DOHH2 (cell line): ENCODE results near the gene ETF1.

Experiments used
- H3F3A ChIP-seq: fragments of 200-600 bp; sonication (generic), shearing (Covaris generic); 2 replicates; pipeline ENCODE4 v1.6.0; 2016; ENCODE audit warnings: antibody characterized with exemption, mild to moderate bottlenecking; ENCODE audit not compliant: control insufficient read depth, insufficient read depth
- H3K27ac ChIP-seq: fragments of 200-600 bp; sonication (generic); 2 replicates; pipeline ENCODE4 v1.5.1; 2014; ENCODE audit warnings: low read depth, mild to moderate bottlenecking, low read length, moderate library complexity
- H3K27me3 ChIP-seq: fragments of 200-600 bp; sonication (generic); 2 replicates; pipeline ENCODE4 v1.6.1; 2014; ENCODE audit warnings: mild to moderate bottlenecking, low read length, mixed read lengths; ENCODE audit not compliant: control insufficient read depth
- H3K36me3 ChIP-seq: fragments of 200-600 bp; sonication (generic); 2 replicates; pipeline ENCODE4 v1.6.1; 2014; ENCODE audit warnings: mild to moderate bottlenecking, low read length, moderate library complexity, mixed read lengths; ENCODE audit not compliant: control insufficient read depth
- H3K4me1 ChIP-seq: fragments of 200-600 bp; sonication (generic); 2 replicates; pipeline ENCODE4 v1.6.1; 2014; ENCODE audit warnings: mild to moderate bottlenecking, low read length, mixed read lengths; ENCODE audit not compliant: control insufficient read depth
- H3K4me2 ChIP-seq: fragments of 200-600 bp; sonication (generic); 2 replicates; pipeline ENCODE4 v1.6.0; 2014; ENCODE audit warnings: mild to moderate bottlenecking, low read length, moderate library complexity
- H3K4me3 ChIP-seq: fragments of 200-600 bp; sonication (generic); 2 replicates; pipeline ENCODE4 v1.5.1; 2014; ENCODE audit warnings: mild to moderate bottlenecking, low read length, mixed read lengths
- H3K79me2 ChIP-seq: fragments of 200-600 bp; sonication (generic); 2 replicates; pipeline ENCODE4 v1.6.1; 2014; ENCODE audit warnings: mild to moderate bottlenecking, low read length, mixed read lengths; ENCODE audit not compliant: control insufficient read depth
- H3K9me2 ChIP-seq: fragments of 200-600 bp; sonication (generic); replicated peaks from 2 replicates; pipeline ENCODE4 v1.6.1; 2014; ENCODE audit warnings: mild to moderate bottlenecking, low read length, mixed read lengths; ENCODE audit not compliant: control insufficient read depth
- H3K9me3 ChIP-seq: fragments of 200-600 bp; sonication (generic); 2 replicates; pipeline ENCODE4 v1.6.1; 2014; ENCODE audit warnings: antibody characterized with exemption, low read length, mixed read lengths; ENCODE audit not compliant: control insufficient read depth, insufficient read depth
- H4K20me1 ChIP-seq: fragments of 200-600 bp; sonication (generic); 2 replicates; pipeline ENCODE4 v1.6.0; 2014; ENCODE audit warnings: low read depth, mild to moderate bottlenecking, antibody characterized with exemption, low read length, moderate library complexity; ENCODE audit not compliant: control insufficient read depth, insufficient read depth
- EZH2phosphoT487 ChIP-seq: fragments of 200-600 bp; sonication (generic); IDR thresholded peaks from 2 replicates; pipeline ENCODE4 v1.6.1; 2017; ENCODE audit warnings: borderline replicate concordance, mild to moderate bottlenecking, antibody characterized with exemption, low read length, moderate library complexity, mixed read lengths
- TF ChIP-seq, protein P1 (sequence below): fragments of 200-600 bp; sonication (generic); IDR thresholded peaks from one replicate; pipeline ENCODE4 v1.5.1; 2014; ENCODE audit warnings: antibody characterized with exemption, mild to moderate bottlenecking, low read depth, low read length; ENCODE audit not compliant: poor library complexity, severe bottlenecking

ETF1 gene

DNA sequence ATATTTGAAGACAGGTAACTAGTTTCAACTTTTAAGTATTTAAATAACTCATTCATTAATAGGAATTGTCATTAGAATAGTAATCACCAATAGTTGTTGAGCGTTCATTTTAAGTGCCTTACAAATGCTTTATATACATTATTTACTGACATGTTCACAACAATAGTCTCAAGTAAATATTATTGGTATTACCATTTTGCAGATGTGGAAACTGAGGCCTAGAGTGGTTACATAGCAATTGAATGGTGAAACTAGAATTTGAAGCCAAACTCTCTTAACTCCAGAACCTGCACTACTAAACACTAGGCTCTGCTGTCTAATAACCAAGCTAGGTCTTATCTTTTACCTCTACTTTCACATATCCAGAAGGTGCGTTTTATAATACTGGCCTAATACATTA lies 37.0 kb upstream of the ETF1 start:
- Histone ChIP-seq H3K4me2 (no peak overlapping the region), H3F3A (peaks cover 2% of the 10 kb centered on the region; the same call in 1 of the 2 replicates), H3K9me2 (no peaks in the 10 kb centered on the region), H3K27ac (no peak overlapping the region), H3K4me1 (peaks cover 26% of the 10 kb centered on the region), H3K27me3 (peaks cover 6% of the 10 kb centered on the region; the same call in 1 of the 2 replicates), H4K20me1 (no peaks in the 10 kb centered on the region), H3K4me3 (no peak overlapping the region), H3K36me3 (peaks cover 2% of the 10 kb centered on the region), H3K79me2 (peaks cover 5% of the 10 kb centered on the region), H3K9me3 (no peaks in the 10 kb centered on the region)
- TF ChIP-seq, protein P1, sequence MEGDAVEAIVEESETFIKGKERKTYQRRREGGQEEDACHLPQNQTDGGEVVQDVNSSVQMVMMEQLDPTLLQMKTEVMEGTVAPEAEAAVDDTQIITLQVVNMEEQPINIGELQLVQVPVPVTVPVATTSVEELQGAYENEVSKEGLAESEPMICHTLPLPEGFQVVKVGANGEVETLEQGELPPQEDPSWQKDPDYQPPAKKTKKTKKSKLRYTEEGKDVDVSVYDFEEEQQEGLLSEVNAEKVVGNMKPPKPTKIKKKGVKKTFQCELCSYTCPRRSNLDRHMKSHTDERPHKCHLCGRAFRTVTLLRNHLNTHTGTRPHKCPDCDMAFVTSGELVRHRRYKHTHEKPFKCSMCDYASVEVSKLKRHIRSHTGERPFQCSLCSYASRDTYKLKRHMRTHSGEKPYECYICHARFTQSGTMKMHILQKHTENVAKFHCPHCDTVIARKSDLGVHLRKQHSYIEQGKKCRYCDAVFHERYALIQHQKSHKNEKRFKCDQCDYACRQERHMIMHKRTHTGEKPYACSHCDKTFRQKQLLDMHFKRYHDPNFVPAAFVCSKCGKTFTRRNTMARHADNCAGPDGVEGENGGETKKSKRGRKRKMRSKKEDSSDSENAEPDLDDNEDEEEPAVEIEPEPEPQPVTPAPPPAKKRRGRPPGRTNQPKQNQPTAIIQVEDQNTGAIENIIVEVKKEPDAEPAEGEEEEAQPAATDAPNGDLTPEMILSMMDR, result no peak
- no peak for TF ChIP-seq EZH2phosphoT487

DNA sequence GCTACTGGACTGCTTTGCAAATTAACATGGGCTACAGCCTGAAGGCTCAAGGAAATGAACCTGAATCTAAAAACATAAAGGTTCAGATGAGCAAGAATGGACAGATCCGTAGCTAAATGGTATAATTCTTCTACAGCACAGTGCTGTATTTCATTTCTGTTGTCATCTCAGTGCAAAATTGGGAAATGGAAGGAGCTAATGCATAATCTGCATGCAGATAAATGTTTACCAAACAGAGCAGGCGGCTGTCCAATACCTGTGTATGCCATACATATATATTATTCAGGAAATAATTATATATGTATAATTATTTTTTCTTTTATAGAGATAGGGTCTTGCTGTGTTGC lies 36.5 kb upstream of the ETF1 start:
- Histone ChIP-seq H3K9me2 (no peaks in the 10 kb centered on the region), H3K4me2 (no peak overlapping the region), H3K79me2 (peaks cover 10% of the 10 kb centered on the region), H4K20me1 (no peaks in the 10 kb centered on the region), H3F3A (peaks cover 2% of the 10 kb centered on the region; the same call in 1 of the 2 replicates), H3K4me1 (peaks cover 26% of the 10 kb centered on the region), H3K27ac (no peak overlapping the region), H3K36me3 (peaks cover 7% of the 10 kb centered on the region), H3K4me3 (no peak overlapping the region), H3K27me3 (0 out of 2 replicates have a peak, but pooled peaks cover 1% of the 10 kb centered on the region), H3K9me3 (no peaks in the 10 kb centered on the region)
- TF ChIP-seq, protein P1, result peak; percentile 23
- TF ChIP-seq EZH2phosphoT487, result no peak

DNA sequence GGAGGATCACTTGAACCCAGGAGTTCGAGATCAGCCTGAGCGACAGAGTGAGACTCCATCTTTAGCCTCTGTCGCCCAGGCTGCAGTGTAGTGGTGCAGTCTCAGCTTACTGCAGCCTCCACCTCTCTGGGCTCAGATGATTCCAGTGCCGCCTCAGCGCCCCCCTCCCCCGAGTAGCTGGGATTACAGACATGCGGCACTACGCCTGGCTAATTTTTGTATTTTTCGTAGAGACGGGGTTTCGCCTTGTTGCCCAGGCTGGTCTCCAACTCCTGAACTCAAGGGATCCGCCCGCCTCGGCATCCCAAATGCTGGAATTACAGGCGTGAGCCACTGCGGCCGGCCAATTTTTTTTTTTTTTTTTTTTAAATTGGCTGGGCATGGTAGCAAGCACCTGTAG lies 34.4 kb upstream of the ETF1 start:
- TF ChIP-seq, protein P1, result no peak
- no peak for TF ChIP-seq EZH2phosphoT487
- H3K4me2 ChIP-seq, result peak overlapping the region; percentile 54
- H3K4me1 ChIP-seq, result peaks cover 36% of the 10 kb centered on the region
- H3K4me3 ChIP-seq, result peak overlapping the region; percentile 27; the same call in 1 of the 2 replicates
- peak overlapping the region; percentile 37 for H3K27ac ChIP-seq
- H4K20me1 ChIP-seq, result no peaks in the 10 kb centered on the region; the same call in 1 of the 2 replicates
- peaks cover 30% of the 10 kb centered on the region for H3K79me2 ChIP-seq
- H3K36me3 ChIP-seq, result peaks cover 27% of the 10 kb centered on the region
- peaks cover 7% of the 10 kb centered on the region; the same call in 1 of the 2 replicates for H3F3A ChIP-seq
- no peaks in the 10 kb centered on the region for H3K9me2 ChIP-seq
- no peaks in the 10 kb centered on the region for H3K27me3 ChIP-seq
- no peaks in the 10 kb centered on the region for H3K9me3 ChIP-seq
